SW 1271 (cell line): Measurements from ENCODE around the gene ARL8B.
"Not testable (repeated sequence)": the region's sequence is repeated elsewhere in the genome, so short reads cannot be mapped to it uniquely, and the experiment has no call there.

Experiments used
- DNase-seq, 2 experiments: peaks; one replicate each; lab custom pipeline; 2025; lab: John Stamatoyannopoulos, UW

Gene ARL8B

DNA sequence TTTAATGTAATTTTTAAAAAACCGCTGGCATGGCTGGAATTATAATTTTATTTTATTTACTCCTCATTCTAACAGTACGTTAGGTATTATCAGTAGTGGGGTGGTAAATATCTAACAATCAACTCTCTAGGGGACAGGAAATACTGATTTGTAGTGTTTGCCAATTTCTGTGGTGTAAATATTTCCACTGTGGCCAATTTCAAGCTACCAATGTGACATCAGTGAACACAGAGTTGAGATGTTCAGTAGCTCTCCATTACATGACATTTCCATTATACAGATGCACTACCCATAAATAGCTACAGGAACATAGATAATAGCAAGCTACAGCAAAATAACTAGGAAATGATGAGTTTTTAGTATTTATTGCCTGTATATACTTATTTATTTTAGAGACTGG is 10.0 kb upstream of the ARL8B start:
- DNase-seq, result no peak

DNA sequence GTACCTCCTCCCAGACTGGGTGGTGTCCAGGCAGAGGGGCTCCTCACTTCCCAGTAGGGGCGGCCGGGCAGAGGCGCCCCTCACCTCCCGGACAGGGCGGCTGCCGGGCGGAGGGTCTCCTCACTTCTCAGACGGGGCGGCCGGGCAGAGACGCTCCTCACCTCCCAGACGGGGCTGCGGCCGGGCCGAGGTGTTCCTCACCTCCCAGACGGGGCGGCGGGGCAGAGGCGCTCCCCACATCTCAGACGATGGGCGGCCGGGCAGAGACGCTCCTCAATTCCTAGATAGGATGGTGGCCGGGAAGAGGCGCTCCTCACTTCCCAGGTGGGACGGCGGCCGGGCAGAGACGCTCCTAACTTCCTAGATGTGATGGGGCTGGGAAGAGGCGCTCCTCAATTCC is 8.4 kb upstream of the ARL8B start:
- DNase-seq, result not testable (repeated sequence)

DNA sequence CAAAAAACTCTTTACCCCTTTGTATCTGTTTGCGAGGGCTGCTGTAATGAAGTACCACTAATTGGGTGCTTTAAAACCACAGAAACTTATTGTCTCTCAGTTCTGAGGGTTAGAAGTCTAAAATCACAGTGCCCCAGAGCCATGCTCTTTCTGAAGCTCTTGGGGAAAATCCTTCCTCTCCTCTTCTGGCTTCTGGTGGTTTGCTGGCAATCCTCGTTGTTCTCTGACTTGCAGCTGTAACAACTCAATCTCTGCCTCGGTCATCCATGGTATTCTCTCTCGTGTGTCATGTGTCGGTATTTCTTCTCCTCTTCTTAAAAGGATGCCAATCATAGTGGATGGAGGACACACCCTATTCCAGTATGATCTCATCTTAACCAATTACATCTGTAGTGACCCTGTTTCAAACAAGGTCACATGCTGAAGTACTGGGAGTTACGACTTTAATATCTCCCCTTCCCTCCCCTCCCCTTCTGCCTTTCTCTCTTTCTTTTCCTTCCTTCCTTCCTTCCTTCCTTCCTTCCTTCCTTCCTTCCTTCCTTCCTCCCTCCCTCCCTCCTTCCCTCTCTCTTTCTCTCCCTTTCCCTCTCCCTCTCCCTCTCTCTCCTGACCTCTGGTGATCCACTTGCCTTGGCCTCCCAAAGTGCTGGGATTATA is 6.5 kb upstream of the ARL8B start:
- no peak for DNase-seq

DNA sequence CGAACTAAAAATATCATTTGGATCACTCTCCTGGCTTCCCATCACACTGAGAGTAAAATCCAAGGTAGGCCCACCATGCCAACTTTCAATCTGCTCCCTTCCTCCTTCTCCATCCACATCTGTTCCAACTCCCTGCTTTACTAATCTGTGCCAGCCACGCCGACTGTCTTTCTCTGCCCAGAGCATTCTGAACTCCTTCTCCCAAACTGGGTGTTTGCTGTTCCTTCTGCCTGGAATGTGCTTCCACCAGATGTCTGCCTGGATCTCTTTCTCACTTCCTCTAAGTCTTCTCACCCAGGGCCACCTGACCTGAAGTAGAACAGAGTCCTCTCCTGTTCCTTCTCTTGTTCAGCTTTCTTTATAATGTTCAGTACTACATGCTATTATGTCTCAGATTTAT is 5.6 kb upstream of the ARL8B start:
- no peak for DNase-seq

DNA sequence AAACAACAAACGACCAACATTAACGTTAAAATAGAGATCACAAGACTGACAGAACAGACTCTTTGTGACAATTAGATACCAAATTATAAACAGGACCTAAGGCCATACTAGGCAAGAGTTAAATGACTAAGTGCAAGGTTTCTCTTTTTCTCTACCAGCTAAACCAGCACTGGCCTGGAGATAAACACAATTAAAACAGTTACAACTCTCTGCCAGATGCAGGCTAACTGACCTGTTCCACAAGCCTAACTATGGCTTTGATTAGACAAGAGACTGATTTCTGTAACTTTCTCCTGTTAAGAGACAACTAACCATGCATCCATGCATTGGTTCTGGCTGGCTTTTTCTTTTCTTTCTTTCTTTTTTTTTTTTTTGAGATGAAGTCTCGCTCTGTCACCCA is 1.6 kb upstream of the ARL8B start:
- DNase-seq, result no peak

DNA sequence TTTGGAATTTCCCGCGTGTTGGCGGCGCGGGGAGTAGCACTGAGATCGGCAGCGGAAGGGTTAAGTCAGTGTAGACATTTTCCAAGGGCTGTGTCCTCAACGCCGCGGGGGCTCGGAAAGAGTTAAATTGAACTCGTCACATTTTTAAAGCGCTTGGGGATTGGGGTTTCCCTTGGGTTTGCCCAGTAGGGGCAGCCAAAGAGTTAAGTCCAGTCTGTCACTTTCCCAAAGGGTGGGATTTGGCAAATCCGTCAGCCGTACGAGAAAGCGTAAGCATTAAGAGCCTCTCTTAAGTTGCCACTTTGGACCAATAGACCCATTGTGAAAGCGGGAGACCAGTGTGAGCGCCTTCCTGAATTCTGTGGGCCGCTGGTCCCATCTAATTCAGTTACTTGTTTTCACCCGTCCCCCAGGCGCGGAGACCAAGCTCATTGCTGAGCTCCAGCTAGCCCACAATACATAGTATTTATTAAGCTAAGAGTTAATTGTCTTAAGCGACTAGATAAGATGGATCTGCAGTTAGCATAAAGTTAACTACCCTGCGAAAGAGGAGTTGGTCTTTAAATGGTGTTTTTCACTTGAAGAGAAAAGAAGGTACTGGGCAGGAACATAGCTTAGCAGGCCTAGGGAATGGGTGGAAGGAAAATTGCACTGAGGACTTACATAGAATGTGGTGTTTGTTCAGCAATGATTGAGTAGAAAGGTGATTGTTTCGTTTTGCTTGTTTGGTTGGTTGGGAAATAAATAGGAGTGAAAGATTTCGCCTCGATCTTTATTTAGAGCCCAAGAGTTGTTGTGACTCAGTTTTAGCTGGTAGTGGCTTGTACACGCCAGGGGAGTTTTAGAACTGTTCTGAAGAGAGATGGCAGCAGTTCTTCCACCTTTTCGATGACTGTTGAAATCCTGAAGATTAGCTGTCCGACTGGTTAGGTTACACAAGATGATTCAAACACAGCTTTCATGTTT is 932 bp downstream of the ARL8B start:
- peak in 1 of 2 experiments; percentile 22 for DNase-seq

DNA sequence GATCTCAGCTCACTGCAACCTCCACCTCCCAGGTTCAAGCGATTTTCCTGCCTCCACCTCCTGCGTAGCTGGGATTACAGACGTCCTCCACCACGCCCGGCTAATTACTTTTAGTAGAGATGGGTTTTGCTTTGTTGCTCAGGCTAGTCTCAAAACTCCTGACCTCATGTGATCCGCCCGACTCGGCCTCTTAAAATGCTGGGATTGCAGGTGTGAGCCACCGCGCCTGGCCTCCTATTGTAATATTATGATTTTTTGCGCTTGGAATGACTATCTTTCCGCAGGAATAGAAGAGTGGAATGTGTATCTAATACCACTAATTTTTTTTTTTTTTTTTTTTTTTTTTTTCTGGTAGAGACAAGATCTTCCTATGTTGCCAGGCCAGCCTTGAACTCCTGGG is 1.8 kb downstream of the ARL8B start:
- DNase-seq, result no peak

DNA sequence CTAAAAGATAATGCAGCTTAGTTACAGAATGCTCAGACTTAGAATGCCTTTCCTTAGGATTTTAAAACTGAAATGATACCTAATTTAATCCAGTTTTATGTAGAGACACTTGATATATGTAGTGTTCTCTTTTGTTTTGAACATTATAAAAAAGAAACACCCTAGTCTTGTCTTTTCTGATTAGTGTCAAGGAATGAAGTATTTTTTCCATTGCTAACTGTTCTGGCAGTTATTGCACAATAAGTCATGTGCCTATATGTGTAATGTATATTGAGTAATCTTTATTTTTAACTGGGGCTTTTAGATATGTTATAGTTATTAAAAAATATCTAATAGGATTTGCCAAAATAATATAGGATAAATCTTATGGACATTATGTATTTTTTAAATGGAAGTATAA is 4.5 kb downstream of the ARL8B start:
- DNase-seq, result no peak

DNA sequence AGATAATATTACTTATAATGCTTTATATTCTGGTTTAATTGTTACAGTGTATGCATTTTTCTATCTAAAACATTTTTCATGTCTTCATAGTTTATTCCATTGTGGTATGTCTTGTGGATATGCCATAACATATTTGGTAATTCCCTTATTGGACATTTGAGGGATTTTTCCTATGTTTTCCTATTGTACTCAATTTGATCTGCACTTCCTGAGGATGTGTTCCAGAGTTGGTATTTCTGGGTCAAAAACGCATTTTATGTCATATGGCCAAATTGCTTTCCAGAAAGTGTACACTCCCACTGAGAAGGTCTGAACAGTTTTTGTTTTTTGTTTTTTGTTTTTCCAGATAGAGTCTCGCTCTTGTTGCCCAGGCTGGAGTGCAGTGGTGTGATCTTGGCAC is 6.8 kb downstream of the ARL8B start:
- no peak for DNase-seq

DNA sequence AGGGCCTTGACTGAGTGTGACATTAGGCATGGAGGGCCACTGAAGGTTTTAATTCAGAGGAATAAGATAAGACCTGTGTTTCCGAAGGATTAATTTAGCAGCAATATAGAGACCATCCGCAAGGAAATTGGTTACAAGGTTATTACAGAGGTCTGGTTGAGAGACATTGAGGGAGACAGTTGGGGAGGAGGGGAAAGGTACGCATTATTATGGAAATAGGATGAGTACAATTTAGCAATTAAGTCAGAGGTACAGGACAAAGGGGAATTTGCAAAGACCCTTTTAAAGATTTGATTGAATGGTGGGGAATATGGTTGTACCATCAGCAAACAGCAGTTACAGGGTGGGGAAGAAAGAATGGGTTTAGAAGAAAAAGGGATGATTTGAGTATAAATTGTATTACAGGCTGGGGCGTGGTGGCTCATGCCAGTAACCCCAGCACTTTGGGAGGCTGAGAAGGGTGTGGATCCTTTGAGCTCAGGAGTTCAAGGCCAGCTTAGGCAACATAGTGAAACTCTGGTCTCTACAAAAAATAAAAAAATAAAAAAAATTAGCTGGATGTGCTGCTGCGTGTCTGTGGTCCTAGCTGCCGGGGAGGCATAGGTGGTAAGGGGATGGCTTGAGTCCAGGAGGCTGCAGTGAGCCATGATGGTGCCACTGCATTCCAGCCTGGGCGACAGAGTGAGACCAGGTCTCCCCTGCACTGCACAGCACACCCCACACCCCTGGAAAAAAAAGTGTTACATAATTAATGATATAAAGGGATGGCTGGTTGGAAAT is 11.3 kb downstream of the ARL8B start:
- DNase-seq, result no peak

DNA sequence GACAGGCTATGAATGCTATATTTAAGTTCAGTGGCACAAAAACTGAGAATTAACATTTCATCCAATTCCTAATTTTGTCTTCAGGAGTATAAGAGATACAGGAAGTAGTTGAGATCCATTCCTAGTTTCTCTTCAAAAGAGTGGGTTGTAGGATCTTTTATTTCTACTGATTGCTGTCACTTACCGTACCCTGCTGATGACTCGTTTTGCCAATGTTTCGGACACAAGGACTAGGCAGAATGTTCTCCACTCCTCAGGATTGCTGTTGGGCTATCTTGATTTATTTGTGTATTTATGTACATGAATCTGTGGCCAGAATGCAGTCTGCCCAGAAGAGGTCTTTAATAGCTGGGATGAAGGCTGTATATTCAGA is 11.9 kb downstream of the ARL8B start:
- DNase-seq, result no peak

DNA sequence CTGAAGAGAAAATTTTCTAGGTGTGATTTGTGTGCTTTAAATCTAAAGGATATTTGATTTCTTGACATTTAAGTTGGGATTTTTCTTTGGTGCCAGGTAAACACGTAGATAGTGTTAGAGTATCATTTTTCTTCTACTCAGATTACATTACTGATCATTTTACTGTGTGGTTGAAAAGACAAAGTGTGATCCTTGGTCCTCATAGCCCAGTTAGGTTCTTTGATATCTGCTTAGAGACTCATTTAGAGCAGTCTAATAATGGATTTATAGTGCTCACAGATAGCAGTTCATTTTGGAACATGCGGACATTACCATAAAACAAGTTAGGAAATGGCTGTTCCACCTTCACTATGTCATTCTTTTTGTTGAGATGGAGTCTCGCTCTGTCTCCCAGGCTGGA is 12.4 kb downstream of the ARL8B start:
- DNase-seq, result no peak

DNA sequence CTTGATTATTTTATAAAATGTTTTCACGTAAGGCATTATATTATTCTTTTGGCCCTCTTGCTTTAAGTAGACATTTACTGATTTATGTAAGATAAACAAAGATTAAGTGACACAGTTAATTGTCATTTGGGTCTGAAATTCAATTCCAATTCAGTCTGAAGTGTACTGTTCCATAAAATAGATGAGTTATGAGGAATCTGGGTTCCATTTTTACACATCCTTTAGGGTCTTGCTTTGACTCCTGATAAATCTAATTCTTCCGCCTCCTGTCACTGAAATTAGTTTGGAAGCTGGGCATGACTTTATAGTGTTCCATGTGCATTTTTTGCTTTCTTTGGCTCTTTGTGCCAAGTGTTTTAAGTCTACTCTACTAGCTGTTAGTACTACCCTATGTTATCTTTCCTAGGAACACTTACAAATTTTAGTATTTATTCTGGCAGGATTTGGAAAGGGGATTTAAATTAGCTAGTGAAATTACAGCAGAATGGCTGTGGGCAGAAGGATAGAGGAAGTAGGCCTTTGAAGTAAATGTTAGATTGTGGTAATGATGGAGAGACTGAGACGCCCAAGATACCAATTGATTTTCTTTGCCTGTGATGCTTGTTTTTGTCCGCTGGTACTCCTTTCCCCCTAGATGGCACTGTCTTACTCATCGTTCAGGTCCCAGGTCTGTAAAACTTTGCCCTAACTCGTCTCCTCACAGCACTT is 14.3 kb downstream of the ARL8B start:
- DNase-seq, result peak in 1 of 2 experiments; percentile 28

DNA sequence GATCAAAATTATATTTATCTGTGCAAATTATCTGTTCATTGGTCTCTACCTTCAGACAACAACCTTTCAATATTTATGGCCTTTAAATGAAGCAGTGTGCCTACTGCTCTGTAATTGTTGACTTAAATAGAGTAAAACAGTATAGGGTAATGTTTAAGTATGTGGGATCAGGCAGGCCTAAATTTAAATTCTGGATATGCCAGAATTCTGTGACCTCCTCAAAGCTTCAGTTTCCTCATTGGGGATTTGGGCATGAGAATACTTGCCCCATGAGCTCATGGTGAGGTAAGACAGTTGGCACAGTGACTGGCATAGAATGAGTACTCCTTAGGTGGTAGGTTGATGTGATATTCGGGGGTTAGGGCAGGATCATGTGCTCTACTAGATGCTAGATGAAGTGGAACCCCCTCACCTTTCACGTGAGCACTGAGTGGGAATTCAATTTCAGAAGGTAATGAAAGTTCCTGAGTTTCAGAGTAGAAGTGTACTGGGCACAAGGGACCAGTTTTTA is 14.9 kb downstream of the ARL8B start:
- DNase-seq, result no peak

DNA sequence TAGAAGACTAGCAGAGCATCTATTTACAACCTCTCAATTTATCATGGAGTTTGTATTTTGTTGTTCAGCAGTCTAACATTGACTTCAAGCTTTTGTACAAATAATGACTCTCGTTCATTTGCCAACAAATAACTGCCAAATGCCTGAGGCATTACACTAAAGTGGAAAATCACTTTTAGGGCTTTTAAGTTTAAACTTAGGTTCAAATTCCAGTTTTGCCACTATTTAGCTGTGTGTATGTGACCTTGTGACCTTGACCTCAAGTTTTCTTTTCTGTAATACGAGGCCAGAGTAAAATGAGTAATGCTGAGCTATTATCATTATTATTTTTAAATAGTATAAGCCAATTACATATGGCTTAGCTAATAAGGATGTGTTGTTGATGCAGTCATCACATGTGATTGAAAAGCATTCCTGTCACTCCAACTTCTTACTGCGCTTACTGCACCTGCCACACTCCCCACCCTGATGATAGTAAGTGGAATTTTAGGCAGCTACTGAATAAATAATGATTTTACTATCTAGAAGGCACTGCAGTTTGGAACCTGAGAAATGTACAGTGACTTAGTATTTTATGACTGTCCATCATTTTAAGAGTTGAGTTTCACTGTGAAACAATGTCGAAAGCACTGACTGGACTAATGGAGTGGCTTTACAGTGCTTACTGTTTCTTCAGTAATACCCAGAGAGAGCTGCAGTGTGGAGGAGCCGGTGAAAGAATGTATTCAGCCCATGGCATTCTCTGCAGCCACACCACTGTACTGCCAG is 16.3 kb downstream of the ARL8B start:
- no peak for DNase-seq

DNA sequence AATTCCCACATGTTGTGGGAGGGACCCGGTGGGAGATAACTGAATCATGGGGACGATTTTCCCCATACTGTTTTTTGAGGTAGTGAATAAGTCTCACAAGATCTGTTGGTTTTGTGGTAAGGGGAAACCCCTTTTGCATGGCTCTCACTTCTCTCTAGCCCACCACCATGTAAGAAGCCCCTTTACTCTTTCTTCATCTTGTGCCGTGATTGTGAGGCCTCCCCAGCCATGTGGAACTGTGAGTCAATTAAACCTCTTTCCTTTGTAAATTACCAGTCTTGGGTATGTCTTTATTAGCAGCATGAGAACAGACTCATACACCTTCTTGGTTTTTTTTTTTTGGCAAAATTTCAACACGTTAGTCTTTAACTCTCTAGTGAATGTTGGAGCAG is 18.1 kb downstream of the ARL8B start:
- DNase-seq, result no peak

DNA sequence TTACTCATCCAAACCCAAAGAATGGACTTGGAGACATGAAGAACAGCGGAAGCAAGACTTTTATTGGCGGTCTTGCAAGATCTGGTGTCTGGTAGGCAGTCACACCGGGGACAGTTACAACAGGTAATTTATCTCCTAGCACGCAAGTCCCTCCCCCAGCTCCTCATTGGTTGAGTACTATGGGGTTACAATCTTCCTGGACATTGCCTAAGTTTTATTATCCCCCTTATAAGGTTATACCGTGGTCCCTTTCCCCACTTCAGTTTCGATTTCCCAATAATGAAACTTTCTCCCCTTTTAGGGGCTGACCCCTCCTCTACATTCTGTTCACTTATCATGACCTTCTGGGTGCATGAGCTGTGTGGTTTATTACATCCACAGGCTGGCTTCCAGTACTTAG is 18.7 kb downstream of the ARL8B start:
- DNase-seq, result no peak

DNA sequence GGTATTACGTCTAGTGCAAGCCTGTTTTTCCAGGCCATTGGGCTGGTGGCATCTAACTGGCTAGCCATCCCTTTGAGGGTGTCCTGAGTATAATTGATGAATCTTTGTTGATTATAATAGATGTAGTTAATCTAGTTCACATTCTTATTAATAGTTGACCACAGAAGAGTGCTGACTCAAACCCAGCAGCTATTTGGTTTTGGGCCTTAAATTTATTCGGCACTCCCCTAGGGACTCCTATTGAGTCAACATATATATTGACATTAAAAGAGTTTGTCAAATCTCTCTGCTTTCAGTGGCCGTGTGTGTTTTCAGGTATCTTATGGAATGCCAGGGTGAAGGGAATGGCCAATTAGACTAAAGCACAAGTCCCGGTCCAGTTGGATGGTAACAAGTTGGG is 19.7 kb downstream of the ARL8B start:
- no peak for DNase-seq

DNA sequence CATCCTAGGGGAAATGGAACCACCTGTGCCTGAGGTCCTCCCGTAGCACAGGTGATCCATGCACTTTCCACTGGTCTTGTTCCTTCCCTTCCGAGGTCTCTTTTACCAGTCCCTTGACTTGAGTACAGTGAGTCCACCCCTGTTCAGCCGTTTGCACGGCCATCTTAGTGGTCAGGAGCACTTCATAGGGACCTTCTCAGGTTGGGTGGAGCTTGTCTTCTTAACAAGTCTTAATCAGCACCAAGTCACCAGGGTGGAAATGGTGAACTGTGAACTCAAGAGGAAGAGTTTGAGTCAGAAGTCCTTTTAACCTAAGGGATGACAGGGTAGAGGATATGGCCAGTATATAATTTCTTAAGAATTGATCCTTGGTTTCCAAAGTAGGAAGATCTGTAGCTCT is 21.4 kb downstream of the ARL8B start:
- no peak for DNase-seq

DNA sequence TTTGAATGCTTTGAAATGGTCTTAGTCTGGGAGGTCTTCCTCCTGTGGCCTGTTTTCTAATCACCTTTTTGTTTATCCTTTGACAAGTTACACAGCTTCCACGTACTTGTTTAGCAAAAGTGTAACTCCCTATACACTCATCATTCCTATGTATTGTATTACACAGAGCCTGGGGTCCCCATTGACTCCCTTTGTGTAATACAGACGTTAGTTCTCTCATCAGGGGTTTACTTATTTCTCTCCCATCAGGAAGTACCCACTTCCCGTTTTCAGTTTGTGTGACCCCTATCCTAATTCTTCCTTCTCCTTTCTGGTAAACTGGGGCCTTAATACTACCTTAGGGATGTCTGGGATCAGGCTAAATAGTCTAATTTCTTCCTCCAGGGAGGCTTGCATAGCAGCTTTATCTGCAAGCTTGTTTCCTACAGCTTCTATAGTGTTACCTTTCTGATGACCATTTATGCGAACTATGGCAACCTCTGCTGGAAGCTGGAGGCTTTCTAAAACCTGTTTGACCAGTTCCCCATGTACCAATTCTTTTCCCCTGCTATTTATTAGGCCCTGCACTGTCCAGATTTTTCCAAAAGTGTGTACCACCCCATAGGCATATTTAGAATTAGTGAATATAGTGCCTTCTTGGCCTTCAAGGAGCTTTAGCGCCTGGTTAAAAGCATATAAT is 22.4 kb downstream of the ARL8B start:
- no peak for DNase-seq

DNA sequence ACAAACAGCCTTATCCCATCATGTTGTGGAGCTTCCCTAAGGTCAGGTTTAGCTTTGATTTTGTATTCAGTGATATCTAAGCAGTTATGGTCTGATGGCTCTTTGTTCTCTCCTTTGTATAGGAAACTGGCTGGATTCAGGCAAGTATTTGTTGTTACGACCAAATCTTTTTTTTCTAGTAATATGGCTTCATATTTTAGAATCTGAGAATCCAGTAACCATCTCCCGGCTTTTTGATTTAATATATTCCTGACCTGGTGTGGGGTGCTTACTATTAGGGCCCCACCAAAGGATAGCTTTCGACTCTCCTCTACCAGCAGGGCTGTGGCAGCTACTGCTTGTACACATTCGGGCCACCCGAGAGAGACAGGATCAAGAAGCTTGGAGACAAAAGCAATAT is 23.0 kb downstream of the ARL8B start:
- DNase-seq, result no peak
